GM18867 (cell line): Measurements from ENCODE around the gene SRGAP1.
"Not testable (repeated sequence)": the region's sequence is repeated elsewhere in the genome, so short reads cannot be mapped to it uniquely, and the experiment has no call there.

Experiments used
- ATAC-seq: cut with Tn5 transposase; IDR thresholded peaks from one replicate; pipeline ENCODE4 v1.9.1; 2021; ENCODE audit warnings: mild to moderate bottlenecking, moderate library complexity; ENCODE audit not compliant: unreplicated experiment

Gene SRGAP1

GRCh38 chr12:63836936-63837335, 7.6 kb upstream of the SRGAP1 start:
- no peak for ATAC-seq

- no peak for ATAC-seq
Measured at GRCh38 chr12:63838411-63838810, 6.1 kb upstream of the SRGAP1 start.

DNA sequence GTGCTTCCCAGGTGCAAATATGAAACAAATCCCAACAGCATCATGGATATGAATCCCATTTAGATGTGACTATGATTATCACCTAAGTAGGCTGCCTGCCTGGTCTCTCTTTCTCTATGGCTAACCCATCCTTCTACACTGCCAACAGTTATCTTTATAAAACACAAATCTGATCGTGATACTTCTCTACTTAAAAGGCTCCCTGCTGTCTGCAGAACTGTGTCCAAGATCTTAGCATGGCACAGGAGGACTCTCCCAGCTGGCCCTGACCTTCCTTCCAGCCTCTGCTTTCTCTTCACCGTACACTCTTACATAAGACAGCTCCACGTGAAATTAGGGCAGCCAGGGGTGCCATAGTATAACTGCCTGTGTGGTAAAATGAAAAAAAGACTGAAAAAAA, 3.5 kb upstream of the SRGAP1 start:
- no peak for ATAC-seq

GRCh38 chr12:63841571-63841970, 2.9 kb upstream of the SRGAP1 start:
- ATAC-seq = no peak

GRCh38 chr12:63842750-63843149, 1.8 kb upstream of the SRGAP1 start:
- ATAC-seq = not testable (repeated sequence)

DNA sequence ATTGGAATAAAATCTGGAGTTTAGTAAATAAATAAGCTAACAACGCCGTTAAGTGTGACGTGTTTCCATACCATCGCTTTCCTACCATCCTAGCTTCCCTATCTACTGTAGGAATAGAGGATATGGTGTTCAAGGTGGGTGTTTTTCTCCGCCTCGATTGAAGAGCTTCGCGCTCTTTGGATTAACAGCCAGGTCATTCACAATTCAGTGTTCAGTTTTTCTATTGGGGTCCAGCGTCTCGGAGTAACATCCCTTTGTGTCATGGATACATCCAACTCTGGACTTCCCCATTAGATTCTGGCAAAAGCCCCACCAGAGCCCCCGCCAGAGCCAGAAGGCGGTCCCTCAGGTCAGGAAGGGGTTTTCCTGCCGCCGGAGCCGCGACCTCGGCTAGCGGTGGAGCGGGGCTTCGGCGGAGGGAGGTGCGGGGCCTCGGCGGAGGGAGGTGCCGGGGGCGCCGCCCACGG, 1.2 kb upstream of the SRGAP1 start:
- no peak for ATAC-seq

- peak; percentile 97 for ATAC-seq
Measured at GRCh38 chr12:63843721-63844390, 644 bp upstream of the SRGAP1 start.

- no peak for ATAC-seq
Measured at GRCh38 chr12:63845726-63846125, 1.2 kb downstream of the SRGAP1 start.

DNA sequence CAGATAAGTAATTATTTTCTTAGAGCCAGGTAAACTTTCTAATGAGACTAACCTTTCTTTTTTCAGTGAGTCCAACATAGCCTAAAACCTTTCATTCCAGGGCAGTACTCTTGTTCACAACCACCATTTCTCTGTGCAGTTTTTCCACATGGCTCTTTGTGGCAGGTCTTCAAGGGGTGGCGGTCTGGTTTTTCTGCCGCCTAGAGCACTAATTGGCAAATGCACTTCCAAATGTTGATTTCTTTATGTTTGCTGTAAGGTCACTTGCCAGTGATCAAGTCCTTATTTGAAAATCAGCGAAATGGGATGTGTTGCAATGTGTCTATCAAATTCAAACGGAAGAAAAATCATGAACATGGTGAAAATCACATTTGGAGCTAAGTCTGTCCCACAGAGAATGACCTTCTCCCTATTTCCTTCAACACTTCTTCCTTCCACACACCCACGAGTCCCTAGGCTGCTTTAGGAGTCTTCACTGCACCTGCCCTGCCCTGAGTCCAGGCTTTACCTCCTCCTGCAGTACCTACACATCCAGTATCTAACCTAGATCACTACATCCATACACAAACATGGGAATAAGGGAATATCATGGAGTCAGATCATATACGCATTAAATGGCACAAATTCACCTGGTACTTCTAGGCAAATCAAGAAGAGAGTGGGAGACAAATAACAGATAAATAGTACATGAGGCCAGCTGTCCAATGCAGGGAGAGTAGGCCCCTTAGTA, 1.9 kb downstream of the SRGAP1 start:
- ATAC-seq = no peak

- ATAC-seq = no peak
Measured at GRCh38 chr12:63848450-63848849, 4.0 kb downstream of the SRGAP1 start.

DNA sequence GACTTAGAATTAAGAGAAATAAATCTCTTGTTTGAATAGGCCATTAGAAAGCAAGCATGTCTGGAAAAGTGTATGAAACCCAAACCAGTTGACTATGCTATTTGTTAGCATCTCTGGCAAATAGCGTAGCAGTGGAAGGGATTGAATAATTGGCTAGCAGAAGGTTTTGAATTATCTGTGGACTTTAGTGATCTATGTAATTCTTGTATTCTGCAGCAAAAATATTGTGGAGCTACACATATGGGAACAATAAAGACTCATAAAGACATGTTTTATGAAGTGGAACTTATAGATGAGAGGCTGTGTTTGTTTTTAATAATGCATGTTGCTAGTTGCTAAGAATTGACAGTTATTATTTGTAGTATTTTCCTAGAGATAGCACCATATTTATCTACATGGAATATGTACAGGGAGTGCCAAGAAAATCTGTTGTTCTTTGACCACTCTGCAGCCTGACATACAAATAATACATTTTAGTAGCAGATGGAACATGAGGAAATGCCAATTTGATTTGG, 4.7 kb downstream of the SRGAP1 start:
- ATAC-seq = no peak

GRCh38 chr12:63849641-63850040, 5.1 kb downstream of the SRGAP1 start:
- no peak for ATAC-seq

DNA sequence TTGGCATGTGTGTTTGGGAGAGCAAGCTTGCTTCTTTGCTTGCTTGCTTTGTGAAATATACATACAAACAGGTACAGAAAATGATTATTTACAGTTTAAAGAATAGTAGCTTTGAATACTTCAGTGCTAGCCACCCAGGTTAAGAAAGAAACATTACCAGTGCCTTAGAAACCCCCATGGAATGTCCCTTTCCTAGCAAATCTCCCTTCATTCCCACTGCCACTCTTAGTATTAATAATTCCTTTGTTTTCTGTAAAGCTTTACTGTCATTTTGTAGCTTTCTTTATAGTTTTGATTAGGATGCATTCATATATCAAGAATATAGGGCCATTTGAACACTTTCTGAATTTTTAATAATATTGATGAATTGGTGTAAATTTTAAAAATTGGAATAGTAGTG, 9.5 kb downstream of the SRGAP1 start:
- ATAC-seq = no peak

- ATAC-seq = no peak
Measured at GRCh38 chr12:63855299-63855698, 10.8 kb downstream of the SRGAP1 start.

DNA sequence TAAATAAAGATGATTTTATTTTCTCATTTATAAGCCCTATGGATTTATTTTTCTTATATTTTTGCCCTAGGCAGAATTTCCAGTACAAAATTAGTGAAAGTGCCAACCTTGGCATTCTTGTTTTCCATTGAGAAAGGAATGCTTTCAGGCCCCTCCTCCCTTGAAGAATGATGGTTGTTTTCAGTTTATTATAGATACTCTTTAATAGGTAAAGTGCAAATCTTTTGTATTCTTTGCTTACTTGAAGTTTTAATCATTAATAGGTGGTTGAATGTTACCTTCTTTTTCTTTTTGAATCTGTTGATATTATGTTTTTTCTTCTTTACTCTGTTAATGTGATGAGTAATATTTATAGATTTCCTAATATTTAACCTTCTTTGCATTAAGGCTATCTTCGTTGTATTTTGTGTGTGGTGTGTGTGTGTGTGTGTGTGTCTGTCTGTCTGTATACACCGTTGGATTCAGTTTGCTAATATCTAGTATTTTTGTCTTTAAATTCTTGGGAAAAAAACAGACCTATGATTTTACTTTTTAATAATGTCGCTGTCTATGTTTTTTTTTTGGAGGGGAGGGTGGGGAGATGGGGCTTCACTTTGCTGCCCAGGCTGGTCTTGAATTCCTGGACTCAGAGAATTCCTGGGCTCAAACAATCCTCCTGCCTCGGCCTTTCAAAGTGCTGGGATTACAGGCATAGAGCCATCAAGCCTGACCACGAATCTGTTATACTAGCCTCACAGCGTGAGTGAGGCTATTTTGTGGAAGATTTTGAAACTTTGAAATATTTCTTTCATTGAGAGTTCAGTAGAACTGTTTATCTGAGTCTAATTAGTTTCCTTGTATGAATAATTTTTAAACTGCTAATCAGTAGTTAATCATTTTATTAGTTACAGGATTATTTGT, 13.5 kb downstream of the SRGAP1 start:
- ATAC-seq = no peak

DNA sequence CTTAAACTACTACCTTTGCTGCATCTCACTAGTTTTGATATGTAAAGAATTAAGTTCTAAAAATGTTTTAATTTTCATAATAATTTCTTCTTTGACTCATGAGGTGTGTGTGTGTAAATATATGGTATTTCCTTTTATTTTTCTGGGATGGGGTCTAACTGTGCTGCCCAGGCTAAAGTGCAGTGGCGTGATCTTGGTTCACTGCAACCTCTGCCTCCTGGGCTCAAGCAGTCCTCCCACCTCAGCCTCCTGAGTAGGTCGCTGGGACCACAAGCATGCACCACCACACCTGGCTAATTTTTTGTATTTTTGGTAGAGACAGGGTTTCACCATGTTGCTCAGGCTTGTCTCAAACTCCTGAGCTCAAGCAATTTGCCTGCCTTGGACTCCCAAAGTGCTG, 15.4 kb downstream of the SRGAP1 start:
- ATAC-seq = not testable (repeated sequence)

GRCh38 chr12:63862187-63862968, 17.9 kb downstream of the SRGAP1 start:
- ATAC-seq = no peak

- ATAC-seq = no peak
Measured at GRCh38 chr12:63862969-63863230, 18.4 kb downstream of the SRGAP1 start.

- ATAC-seq = no peak
Measured at GRCh38 chr12:63863658-63864453, 19.4 kb downstream of the SRGAP1 start.

DNA sequence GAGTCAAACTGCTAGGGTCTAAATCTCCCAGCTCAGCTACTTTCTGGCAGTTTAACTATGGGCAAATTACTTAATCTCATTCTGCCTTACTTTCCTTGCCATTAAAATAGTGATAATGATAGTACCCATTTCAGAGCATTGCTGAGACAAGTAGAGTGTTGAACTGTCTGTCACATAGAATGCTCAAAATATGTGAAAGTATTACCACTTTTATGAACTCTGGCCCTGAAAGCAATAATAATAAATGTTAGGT, 19.9 kb downstream of the SRGAP1 start:
- no peak for ATAC-seq
